Stimulated activated effector memory CD8-positive, alpha-beta T cell treated with anti-CD3 and anti-CD28 coated beads, Interleukin-12 subunit alpha, Interleukin-12 subunit beta, amount 100 ng/mL, for 72 hours (primary cell): ENCODE measurements around the gene USH1G.
"Not testable (repeated sequence)": the region's sequence is repeated elsewhere in the genome, so short reads cannot be mapped to it uniquely, and the experiment has no call there.

Source experiments
- ATAC-seq: fragments of 150-1000 bp; cut with Tn5 transposase; 2 replicates; pipeline ENCODE4 v1.10.0; 2021
- DNase-seq, 2 donors: peaks; one replicate each; pipeline ENCODE4 v3.0.0; 2021 to 2022; ENCODE audit warnings: low spot score in 2 of 2
- H3K27ac Mint-ChIP-seq: one replicate; pipeline ENCODE4 v1.8.0; 2022; ENCODE audit warnings: mild to moderate bottlenecking, mixed read lengths
- H3K36me3 Mint-ChIP-seq: one replicate; pipeline ENCODE4 v1.8.0; 2022; ENCODE audit warnings: mild to moderate bottlenecking, mixed read lengths
- H3K4me1 Mint-ChIP-seq: one replicate; pipeline ENCODE4 v1.8.0; 2022; ENCODE audit warnings: mixed read lengths
- H3K4me3 Mint-ChIP-seq: one replicate; pipeline ENCODE4 v1.8.0; 2022; ENCODE audit warnings: mild to moderate bottlenecking, mixed read lengths
- H3K9me3 Mint-ChIP-seq: one replicate; pipeline ENCODE4 v1.8.0; 2022; ENCODE audit warnings: mixed read lengths

The USH1G gene

DNA sequence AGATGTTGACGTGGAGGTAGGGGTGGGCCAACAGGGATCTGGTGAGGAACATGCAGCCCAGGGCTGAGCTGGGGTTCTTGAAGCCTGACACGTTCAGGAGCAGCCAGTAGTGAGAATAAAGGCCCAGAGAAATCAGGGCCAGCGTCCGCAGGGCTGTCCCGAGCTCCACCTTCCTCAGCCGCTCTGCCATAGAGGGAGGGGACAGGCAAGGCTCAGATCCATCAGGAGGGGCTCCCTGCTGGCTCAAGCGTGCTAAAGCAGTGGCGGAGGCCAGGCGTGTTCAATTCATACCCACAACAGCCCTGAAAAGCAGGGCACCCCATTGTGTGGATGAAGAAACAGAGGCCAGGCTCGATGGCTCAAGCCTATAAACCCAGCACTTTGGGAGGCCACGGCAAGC is 42.0 kb downstream of the USH1G start:
- DNase-seq (no peak), ATAC-seq (no peak)
- no peak overlapping the region for H3K27ac Mint-ChIP-seq
- no peak overlapping the region for H3K4me3 Mint-ChIP-seq
- no peaks in the 10 kb centered on the region for H3K36me3 Mint-ChIP-seq
- H3K4me1 Mint-ChIP-seq = no peaks in the 10 kb centered on the region
- H3K9me3 Mint-ChIP-seq = no peaks in the 10 kb centered on the region

GRCh38 chr17:74879308-74879707 is 43.7 kb downstream of the USH1G start:
- ATAC-seq (no peak), DNase-seq (no peak)
- Mint-ChIP-seq H3K27ac (no peak overlapping the region), H3K4me1 (no peaks in the 10 kb centered on the region), H3K4me3 (no peak overlapping the region), H3K9me3 (no peaks in the 10 kb centered on the region), H3K36me3 (no peaks in the 10 kb centered on the region)

GRCh38 chr17:74878658-74879057 is 44.4 kb downstream of the USH1G start:
- DNase-seq (no peak), ATAC-seq (no peak)
- H3K27ac Mint-ChIP-seq = peak overlapping the region; percentile 32
- H3K36me3 Mint-ChIP-seq = no peaks in the 10 kb centered on the region
- no peak overlapping the region for H3K4me3 Mint-ChIP-seq
- H3K4me1 Mint-ChIP-seq = peaks cover 5% of the 10 kb centered on the region
- no peaks in the 10 kb centered on the region for H3K9me3 Mint-ChIP-seq

DNA sequence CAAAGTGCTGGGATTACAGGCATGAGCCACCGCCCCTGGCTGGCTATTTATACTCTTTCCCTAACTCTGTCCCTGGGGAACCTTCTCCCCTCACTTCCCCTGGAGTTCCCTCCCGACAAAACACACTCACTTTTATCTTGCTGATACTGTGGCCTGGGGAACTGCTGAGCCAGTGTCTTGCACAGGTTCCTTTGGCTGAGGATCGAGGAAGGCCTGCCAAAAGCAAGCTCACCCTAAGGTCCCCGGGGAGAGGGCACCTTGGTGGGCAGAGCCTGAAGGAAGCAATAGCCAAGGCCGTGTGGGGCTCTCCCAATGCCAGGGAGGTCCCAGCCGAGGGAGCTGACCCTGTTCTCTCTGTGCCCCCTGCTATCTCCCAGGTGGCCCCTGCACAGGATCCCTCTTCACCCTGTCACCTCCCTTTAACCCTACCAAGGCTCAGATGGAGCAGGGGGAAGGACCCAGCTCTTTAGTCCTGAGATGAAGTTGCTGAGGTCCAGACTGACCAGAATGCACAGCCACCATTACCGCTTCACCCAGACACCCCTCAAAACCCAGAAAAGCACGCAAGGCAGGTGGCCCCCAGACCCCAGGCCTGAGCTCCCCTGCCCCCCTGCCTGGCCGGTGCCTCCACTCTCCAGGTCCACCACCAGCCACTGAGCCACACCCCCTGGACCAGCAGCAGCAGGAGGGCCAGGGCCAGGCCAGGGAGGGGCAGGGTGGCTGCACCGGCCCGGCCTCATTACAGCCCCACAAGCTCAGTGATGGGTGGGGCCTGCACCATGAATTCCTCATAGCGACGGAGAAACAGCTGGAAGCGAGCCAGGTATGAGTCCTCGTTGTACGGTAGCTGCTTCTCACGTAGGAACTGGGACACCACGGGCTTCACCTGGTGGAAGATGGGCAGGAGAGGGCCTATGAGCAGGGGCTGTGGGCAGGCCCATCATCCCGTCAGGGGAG is 45.2 kb downstream of the USH1G start:
- no peak for DNase-seq
- Mint-ChIP-seq H3K9me3 (no peaks in the 10 kb centered on the region), H3K4me3 (no peak overlapping the region), H3K4me1 (peaks cover 6% of the 10 kb centered on the region), H3K27ac (peak overlapping the region; percentile 72), H3K36me3 (peaks cover 6% of the 10 kb centered on the region)
- ATAC-seq = no peak

GRCh38 chr17:74875977-74876593 is 47.0 kb downstream of the USH1G start:
- DNase-seq (no peak), ATAC-seq (no peak)
- Mint-ChIP-seq H3K4me1 (peaks cover 23% of the 10 kb centered on the region), H3K4me3 (no peak overlapping the region), H3K27ac (no peak overlapping the region), H3K36me3 (peaks cover 15% of the 10 kb centered on the region), H3K9me3 (no peaks in the 10 kb centered on the region)

- peak overlapping the region; percentile 11 for H3K27ac Mint-ChIP-seq
- DNase-seq (no peak), ATAC-seq (no peak)
- H3K4me3 Mint-ChIP-seq = peak overlapping the region; percentile 81
- peaks cover 15% of the 10 kb centered on the region for H3K36me3 Mint-ChIP-seq
- H3K4me1 Mint-ChIP-seq = peaks cover 24% of the 10 kb centered on the region
- no peaks in the 10 kb centered on the region for H3K9me3 Mint-ChIP-seq
These were observed 47.7 kb downstream of the USH1G start for GRCh38 chr17:74875155-74875976.

DNA sequence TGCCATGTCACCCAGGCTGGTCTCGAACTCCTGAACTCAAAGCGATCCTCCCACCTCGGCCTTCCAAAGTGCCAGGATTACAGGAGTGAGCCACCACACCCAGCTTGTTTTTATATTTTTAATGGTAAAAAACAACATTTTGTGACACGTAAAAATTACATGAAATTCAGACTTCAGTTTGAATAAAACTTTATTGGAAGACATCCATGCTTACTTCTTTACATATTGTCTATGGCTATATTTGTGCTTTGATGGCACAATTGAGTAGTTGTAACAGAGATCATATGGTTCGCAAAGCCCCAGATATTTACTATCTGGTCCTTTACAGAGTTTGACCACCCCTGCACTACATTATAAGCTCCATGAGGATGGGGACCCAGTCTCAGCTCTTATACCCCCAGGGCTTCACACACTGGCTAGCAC is 48.4 kb downstream of the USH1G start:
- no peak for DNase-seq
- Mint-ChIP-seq H3K9me3 (no peaks in the 10 kb centered on the region), H3K4me1 (peaks cover 24% of the 10 kb centered on the region), H3K27ac (no peak overlapping the region), H3K36me3 (peaks cover 15% of the 10 kb centered on the region), H3K4me3 (peak overlapping the region; percentile 81)
- no peak for ATAC-seq

DNA sequence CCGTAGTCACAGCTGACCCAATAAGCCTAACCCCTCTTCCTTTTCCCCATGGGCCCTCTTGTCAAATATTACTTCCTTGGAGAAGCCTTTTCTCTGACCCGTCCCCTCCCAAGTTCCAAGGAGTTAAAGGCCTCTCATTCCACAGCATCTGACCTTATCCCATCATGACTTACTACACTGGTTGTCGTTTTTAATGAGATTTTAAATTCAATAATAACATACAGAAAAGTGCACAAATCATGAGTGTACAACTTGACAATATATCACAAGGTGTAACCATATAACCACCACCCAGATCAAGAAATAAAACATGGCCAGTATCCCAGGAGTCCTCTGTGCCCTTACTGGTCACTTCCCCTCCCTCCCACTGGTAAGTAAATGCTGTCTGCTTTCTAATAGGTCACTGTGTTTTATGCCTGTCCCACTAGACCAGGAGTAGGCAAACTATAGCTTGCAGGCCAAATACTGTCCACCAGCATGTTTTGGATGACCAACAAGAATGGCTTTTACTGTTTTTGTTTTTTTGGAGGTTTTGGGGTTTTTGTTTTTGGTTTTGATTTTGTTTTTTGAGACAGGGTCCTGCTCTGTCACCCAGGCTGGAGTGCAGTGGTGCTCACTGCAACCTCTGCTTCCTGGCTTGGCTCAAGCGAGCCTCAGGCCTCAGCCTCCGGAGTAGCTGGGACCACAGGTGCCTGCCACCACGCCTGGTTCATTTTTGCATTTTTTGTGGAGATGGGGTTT is 49.0 kb downstream of the USH1G start:
- peaks cover 15% of the 10 kb centered on the region for H3K36me3 Mint-ChIP-seq
- ATAC-seq = no peak
- H3K4me1 Mint-ChIP-seq = peaks cover 24% of the 10 kb centered on the region
- no peaks in the 10 kb centered on the region for H3K9me3 Mint-ChIP-seq
- peak overlapping the region; percentile 98 for H3K27ac Mint-ChIP-seq
- peak overlapping the region; percentile 81 for H3K4me3 Mint-ChIP-seq
- no peak for DNase-seq

GRCh38 chr17:74873037-74873873 is 49.8 kb downstream of the USH1G start:
- H3K4me3 Mint-ChIP-seq = peak overlapping the region; percentile 81
- peak overlapping the region; percentile 98 for H3K27ac Mint-ChIP-seq
- peak; percentile 96 for ATAC-seq

GRCh38 chr17:74872313-74873036 is 50.6 kb downstream of the USH1G start, which contains the start of gene FDXR:
Gene FDXR (minus strand): TSS chr17:74872994. CDS start chr17:74872944, 50 bp downstream.
- Mint-ChIP-seq H3K36me3 (peaks cover 15% of the 10 kb centered on the region), H3K4me1 (peaks cover 24% of the 10 kb centered on the region), H3K4me3 (peak within 1 kb of the TSS; percentile 81), H3K9me3 (no peaks in the 10 kb centered on the region), H3K27ac (peak within 1 kb of the TSS; percentile 98)
- DNase-seq (no peak), ATAC-seq (peak; percentile 29)

More at GRCh38 chr17:74873037-74873873, 49.8 kb downstream of the USH1G start:
- Mint-ChIP-seq H3K9me3 (no peaks in the 10 kb centered on the region), H3K4me1 (peaks cover 24% of the 10 kb centered on the region), H3K36me3 (peaks cover 15% of the 10 kb centered on the region)
- DNase-seq = peak; percentile 98 to 100

DNA sequence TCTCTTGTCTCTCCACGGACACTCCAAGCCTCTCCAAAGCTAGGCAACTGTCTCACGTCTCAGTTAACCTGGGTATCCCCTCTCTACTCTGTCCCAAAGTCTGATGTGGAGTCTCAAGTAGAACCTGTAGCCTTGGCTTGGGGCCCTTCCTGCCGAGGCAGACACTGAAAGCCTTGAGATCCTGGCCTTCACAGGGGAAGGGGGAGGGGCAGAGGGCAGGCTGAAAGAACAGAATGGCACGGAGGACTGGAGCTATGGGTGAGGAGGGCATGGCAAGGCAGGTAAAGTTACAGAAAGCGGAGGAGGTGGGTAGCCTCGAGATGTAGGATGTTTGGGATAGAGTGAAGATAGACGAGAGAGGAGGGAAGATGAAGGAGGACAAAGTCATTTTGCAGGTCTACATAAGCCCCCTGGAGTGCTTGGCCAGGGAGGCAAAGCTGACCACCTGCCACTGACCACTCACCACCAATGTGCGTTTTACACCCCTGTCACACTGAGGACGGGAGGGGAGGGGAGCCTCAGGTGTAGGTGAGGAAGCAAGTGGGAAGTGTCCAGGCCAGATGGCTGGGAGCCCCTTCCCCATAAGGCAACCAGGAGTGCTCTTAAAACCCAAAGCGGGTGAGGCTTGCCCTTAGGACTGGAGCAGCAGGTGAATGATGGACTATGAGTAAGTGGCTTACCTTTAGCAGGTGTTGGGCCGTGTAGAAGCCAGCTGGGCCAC is 51.5 kb downstream of the USH1G start:
- DNase-seq (no peak), ATAC-seq (no peak)
- no peaks in the 10 kb centered on the region for H3K9me3 Mint-ChIP-seq
- no peak overlapping the region for H3K27ac Mint-ChIP-seq
- peaks cover 24% of the 10 kb centered on the region for H3K4me1 Mint-ChIP-seq
- H3K36me3 Mint-ChIP-seq = peaks cover 17% of the 10 kb centered on the region
- H3K4me3 Mint-ChIP-seq = peak overlapping the region; percentile 81

GRCh38 chr17:74870512-74870911 is 52.5 kb downstream of the USH1G start:
- DNase-seq = no peak
- no peak overlapping the region for H3K4me3 Mint-ChIP-seq
- no peaks in the 10 kb centered on the region for H3K9me3 Mint-ChIP-seq
- peaks cover 19% of the 10 kb centered on the region for H3K36me3 Mint-ChIP-seq
- H3K4me1 Mint-ChIP-seq = peaks cover 24% of the 10 kb centered on the region
- no peak for ATAC-seq
- no peak overlapping the region for H3K27ac Mint-ChIP-seq

GRCh38 chr17:74870028-74870427 is 53.0 kb downstream of the USH1G start:
- peaks cover 19% of the 10 kb centered on the region for H3K36me3 Mint-ChIP-seq
- DNase-seq, H3K4me3 Mint-ChIP-seq, H3K9me3 Mint-ChIP-seq, ATAC-seq, H3K27ac Mint-ChIP-seq: not testable (repeated sequence)
- H3K4me1 Mint-ChIP-seq = peaks cover 28% of the 10 kb centered on the region
